ENCODE measurements around the gene ADGRG1. TPM values are rescaled to one million over a fixed set of nuclear protein-coding genes. Genes with fewer than 3 reads are reported as not detected.

Gene ADGRG1
- total RNA-seq, 1 donor from 2014 or later = 19.6 TPM

DNA sequence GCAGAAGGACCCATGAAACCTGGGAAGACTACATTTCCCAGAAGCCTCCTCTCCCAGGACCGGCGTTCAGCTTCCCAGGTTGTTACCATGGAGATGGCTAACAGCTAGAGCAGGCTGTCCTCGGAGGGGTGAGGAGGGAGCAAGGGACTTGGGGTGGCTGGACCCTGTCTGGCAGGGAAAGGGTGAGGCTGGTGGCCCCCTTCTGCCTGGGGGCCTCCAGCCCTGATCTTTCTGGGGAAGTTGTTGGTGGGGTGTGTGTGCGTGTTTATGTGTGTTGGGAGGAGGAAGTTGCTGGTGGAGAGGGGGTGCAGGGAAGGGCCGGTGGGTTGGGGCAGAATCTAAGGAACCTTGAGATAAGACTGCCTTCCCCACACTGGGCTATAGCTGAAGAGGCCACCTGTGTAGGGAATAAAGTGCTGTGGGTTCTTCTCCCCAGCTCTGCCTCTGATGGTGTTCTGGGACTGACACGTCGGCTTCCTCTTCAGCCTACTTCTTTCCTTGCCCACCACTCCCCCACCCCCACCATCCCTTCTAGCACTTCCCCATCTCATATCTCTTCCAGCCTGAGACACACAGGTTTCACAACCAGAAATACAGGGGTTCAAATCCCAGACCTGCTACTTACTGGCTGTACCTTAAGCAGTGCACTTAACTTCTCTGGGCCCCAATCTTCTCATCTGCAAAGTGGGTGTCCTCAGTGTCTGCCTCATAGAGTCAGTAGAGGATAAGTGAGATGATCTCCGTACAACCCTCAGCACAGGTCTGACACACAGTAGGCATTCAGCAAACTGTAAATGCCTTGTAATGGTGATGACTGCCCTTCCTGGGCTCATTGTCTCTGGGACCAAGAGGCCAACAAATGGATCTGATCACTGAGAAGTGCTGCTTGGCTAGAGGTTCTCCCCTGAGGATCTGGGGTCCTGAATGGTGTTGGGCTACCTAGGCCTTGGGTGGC is 66.6 kb downstream of the ADGRG1 start, which contains the start of gene DRC7:
TSS of gene DRC7 (plus strand) at position 82 of the 955 bp plus-strand sequence. CDS start 3,144 bp downstream, outside the sequence.
- DNase-seq (ENCODE audit: low spot score in 2 of 2) (peak; percentile 42 to 77), FAIRE-seq (no peak)

GRCh38 chr16:57695680-57696069 is 67.2 kb downstream of the ADGRG1 start:
- no peak for DNase-seq (ENCODE audit: low spot score in 2 of 2)
- FAIRE-seq = no peak

DNA sequence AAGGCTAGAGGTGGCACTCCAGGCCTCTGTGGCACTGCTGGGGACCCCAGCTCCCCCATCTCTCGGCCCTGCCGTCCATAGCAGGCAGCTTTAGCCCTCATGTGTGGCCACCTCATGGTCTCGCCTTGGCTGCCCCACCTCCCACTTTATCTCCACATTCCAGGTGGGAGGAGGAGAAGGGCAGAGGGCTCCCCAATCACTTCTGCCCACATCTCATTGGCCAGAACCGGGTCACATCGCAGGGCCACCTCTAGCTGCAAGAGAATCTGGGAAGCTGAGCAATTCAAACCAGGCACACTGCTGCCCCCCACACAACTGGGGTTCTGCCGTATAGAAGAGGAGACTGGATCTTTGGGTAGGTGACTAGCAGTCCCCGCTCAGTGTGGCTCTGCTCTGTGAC is 67.8 kb downstream of the ADGRG1 start:
- DNase-seq (ENCODE audit: low spot score in 2 of 2) = no peak
- FAIRE-seq = no peak

- no peak for FAIRE-seq
Measured at GRCh38 chr16:57697896-57698537, 69.6 kb downstream of the ADGRG1 start.

DNA sequence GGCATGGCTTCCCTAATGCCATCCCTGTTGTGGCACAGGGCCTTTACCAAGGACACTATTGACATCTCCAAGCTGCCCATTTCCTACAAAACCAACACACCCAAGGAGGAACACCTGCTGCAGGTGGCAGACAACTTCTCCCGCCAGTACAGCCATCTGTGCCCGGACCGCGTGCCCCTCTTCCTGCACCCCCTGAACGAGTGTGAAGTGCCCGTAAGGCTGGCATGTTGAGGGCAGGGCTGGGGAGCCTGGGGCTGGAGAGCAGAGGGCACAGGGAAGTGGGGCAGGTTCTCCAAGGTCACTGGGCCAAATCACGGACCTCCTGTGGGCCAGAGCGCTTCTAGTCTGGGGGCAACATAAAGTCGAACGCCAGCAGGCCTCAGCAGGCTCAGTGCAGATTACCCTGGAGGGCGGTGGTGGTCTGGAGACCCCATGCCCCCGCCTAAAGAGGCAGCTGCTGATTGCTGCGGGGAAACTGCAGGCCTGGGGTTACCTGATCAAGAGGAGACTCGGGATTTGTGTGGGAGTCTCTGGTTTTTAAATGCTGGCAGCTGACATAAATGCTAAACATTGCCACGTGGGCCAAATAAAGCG is 70.5 kb downstream of the ADGRG1 start:
- no peak for FAIRE-seq
- DNase-seq (ENCODE audit: low spot score in 2 of 2) = no peak

More at GRCh38 chr16:57697896-57698537, 69.6 kb downstream of the ADGRG1 start:
- no peak for DNase-seq (ENCODE audit: low spot score in 2 of 2)

DNA sequence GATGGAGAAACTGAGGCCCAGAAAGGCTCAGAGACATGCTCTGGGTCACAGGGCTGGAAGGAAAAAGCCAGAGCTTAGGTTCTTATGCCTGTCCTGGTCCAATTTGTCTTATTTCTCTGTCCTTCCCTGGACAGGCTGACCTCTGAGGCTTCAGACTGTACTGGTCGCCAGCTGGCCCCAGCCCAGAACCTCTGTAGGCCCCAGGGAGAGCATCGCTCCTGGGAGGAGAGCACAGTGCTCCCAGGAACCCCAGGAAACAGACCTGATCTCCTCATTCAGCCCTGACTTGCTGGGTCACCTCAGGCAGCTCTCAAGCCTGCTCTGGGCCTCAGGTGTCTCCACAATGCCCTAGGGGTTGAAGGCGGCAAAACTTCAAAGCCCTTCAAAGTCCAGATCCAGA is 71.1 kb downstream of the ADGRG1 start:
- FAIRE-seq (no peak), DNase-seq (ENCODE audit: low spot score in 2 of 2) (no peak)

- DNase-seq (ENCODE audit: low spot score in 2 of 2) = no peak
- no peak for FAIRE-seq
Measured at GRCh38 chr16:57699899-57700298, 71.5 kb downstream of the ADGRG1 start.

GRCh38 chr16:57700781-57701551 is 72.5 kb downstream of the ADGRG1 start:
- DNase-seq (ENCODE audit: low spot score in 2 of 2) (no peak), FAIRE-seq (no peak)

DNA sequence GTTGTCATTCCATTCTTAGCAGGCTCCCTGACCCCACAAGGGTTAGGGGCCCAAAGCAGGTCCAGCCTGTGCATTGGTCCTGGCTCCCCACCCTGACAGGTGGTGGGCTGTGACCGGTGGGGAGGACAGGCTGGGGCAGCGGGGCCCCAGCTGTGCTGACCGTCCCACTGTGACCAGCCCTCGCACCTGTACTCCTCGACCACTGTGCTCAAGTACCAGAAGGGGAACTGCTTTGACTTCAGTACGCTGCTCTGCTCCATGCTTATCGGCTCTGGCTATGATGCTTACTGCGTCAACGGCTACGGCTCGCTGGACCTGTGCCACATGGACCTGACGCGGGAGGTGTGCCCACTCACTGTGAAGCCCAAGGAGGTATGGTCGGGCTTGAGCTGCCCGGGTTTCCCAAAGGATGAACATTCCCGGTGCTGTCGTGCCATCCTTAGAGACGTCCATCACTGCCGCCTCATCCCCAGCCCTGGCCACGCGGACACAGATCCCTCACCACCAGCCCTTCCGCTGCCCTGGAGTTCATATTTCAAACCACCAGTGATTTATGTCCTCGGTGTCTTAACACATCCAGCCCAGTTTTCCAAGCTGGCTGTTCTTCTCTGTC is 73.4 kb downstream of the ADGRG1 start:
- FAIRE-seq (no peak), DNase-seq (ENCODE audit: low spot score in 2 of 2) (no peak)

GRCh38 chr16:57703416-57704010 is 75.1 kb downstream of the ADGRG1 start:
- DNase-seq (ENCODE audit: low spot score in 2 of 2) = no peak
- no peak for FAIRE-seq

- DNase-seq (ENCODE audit: low spot score in 2 of 2) (no peak), FAIRE-seq (no peak)
Measured at GRCh38 chr16:57704011-57704904, 75.8 kb downstream of the ADGRG1 start.

DNA sequence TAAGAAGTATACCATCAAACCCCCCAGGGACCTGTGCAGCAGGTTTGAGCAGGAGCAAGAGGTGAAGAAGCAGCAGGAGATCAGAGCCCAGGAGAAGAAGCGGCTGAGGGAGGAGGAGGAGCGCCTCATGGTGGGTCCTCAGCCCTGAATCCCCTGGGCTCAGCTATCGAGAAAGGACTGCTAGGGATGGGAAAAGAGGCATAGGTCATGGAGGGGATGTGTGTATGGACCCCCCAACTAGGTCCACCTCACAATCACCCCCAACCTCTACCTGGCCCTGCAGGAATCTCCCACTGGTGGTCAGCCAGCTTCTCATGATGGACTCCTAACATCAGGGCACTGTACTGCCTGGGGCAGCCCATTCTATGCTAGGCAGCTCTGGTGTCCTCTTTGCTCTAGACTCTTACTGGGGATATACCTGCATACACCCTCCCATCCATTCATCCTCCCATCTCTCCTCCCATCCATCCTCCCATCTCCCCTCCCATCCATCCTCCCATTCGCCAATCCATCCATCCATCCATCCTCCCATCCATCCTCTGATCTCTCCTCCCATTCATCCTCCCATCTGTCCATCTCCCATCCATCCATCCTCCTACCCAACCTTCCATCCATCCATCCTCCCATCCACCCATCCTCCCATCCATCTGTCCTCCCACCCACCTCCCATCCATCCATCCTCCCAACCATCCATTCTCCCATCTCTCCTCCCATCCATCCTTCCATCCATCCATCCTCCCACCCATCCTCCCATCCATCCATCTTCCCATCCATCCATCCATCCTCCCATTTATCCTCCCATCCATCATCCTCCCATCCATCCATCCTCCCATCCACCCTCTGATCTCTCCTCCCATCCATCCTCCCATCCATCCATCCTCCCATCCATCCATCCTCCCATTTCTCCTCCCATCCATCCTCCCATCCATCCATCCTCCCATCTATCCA is 76.7 kb downstream of the ADGRG1 start:
- FAIRE-seq (no peak), DNase-seq (ENCODE audit: low spot score in 2 of 2) (no peak)

GRCh38 chr16:57706717-57707116 is 78.3 kb downstream of the ADGRG1 start:
- DNase-seq (ENCODE audit: low spot score in 2 of 2) (no peak), FAIRE-seq (no peak)

DNA sequence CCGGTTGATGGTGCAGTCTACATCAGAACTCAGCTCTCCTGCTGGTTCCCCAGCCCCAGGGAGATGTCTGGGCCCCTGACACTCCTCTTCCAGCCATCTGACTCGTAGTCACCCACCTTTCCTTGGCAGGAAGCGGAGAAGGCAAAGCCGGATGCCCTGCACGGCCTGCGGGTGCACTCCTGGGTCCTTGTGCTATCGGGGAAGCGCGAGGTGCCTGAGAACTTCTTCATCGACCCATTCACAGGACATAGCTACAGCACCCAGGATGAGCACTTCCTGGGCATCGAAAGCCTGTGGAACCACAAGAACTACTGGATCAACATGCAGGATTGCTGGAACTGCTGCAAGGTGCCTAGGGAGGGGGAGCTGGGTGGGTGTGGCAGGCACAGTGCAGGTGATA is 78.9 kb downstream of the ADGRG1 start:
- DNase-seq (ENCODE audit: low spot score in 2 of 2) = no peak
- no peak for FAIRE-seq

- FAIRE-seq (no peak), DNase-seq (ENCODE audit: low spot score in 2 of 2) (no peak)
Measured at GRCh38 chr16:57708168-57708567, 79.7 kb downstream of the ADGRG1 start.

- FAIRE-seq (no peak), DNase-seq (ENCODE audit: low spot score in 2 of 2) (no peak)
Measured at GRCh38 chr16:57709663-57710062, 81.2 kb downstream of the ADGRG1 start.

- no peak for FAIRE-seq
- DNase-seq (ENCODE audit: low spot score in 2 of 2) = no peak
Measured at GRCh38 chr16:57711346-57711745, 82.9 kb downstream of the ADGRG1 start.

Measured in frontal cortex (tissue), 4 donors.